Bronchus fibroblast of lung (primary cell): ENCODE results near the gene B4GALT1. TPM values are rescaled to one million over a fixed set of nuclear protein-coding genes. Genes with fewer than 3 reads are reported as not detected.

ENCODE experiments used
- total RNA-seq: library from RNA; depleted of rRNA; stranded (reverse); fragments of >200 nt; gene quantifications from 2 replicates; pipeline ENCODE4 v1.2.3, GENCODE V29; 2015

B4GALT1 gene, protein sequence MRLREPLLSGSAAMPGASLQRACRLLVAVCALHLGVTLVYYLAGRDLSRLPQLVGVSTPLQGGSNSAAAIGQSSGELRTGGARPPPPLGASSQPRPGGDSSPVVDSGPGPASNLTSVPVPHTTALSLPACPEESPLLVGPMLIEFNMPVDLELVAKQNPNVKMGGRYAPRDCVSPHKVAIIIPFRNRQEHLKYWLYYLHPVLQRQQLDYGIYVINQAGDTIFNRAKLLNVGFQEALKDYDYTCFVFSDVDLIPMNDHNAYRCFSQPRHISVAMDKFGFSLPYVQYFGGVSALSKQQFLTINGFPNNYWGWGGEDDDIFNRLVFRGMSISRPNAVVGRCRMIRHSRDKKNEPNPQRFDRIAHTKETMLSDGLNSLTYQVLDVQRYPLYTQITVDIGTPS
- total RNA-seq, result 37.2 and 38.2 TPM in 2 replicates

DNA sequence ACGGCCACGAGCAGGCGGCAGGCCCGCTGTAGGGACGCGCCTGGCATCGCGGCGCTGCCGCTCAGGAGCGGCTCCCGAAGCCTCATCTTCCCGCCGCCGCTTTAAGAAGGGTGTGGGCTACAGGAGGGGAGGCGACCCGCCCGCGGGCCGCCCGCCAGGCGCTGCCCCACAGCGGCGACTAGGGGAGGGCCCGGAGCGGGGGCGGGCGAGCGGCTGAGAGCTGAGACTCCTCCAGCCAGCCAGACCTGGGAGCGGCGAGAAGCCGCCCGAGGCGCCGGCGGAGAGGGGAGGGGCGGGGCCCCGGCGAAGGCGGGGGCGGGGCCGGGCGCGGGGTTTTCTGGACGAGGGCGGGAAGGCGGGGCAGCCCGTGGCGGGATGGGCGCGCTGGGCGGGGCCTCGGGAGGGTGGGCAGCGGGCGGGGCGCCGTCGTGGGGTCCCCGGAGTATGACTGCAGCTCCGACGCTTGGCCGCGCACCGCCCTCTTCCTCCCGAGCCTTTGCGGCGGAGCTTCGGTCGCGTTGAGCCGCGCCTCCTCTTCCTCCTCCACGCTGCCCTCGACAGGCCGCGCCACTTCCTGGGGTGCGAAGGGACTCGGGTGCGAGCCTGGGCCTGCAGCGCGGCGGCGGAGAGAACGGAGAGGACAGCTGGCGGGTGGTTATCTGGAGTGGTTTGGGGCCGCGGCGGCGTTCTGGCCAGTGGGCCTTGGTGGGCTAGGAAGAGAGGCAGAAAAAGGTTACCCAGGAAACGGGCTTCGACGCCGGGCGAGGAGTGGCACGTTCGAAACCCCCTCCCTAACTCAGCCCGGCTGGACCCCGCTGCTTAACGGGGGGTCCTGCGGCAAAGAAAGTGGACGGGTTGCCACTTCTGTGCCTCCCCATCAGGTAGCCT lies at the start of gene B4GALT1:
Gene B4GALT1, minus strand, starts transcription at position 253 of the 888 bp plus-strand sequence. Its CDS starts 167 bp downstream, at position 86.

DNA sequence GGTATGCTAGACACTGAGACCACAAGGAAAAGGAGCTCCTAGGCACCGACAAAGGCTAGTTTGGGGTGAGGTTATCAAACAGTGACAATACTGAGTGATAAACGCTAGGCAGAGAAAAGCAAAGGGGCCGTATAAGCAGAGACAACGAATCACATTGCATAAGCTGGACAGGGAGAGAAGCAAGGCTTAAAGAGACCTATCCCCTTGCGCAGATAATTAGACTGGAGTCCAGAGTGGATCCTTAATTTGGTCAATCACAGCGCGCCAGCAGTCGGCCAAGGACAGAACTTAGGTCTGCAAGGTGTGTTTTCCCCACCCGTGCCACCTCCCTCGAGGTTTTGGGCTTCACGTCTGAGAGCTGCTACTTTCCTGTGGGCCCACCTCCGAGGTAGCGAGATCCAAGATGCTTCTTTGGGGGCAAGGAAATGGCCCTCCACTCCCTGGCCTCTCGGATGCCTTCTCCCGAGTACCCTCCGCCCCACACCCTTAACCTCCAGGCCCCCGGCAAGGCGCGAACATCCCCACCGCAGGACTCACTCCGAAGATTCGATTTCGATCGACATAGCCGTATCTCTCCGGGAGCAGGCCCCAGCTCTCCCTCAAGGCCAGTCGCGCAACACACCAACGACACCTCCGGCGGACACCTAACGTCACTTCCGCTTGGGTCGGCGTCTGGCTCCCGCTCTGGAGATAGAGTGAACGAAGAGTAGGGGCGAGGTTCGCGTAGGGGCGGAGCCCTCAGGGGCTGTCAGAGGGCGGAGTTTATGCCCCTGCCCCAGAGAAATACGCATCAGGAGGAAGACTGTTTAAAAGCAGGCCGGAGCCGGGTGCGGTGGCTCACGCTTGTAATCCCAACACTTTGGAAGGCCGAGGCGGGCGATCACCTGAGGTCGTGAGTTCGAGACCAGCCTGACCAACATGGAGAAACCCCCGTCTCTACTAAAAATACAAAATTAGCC lies 90.8 kb downstream of the B4GALT1 start, which contains the start of gene SMU1:
Gene SMU1, minus strand, starts transcription at position 629 of the 959 bp plus-strand sequence. Its CDS starts 66 bp downstream, at position 563.

Other genes starting within 250 kb of the B4GALT1 start
- gene APTX, start 165.7 kb downstream of the B4GALT1 start, total RNA-seq, result 38.7 and 40.1 TPM in 2 replicates
- 78.5 and 88.8 TPM in 2 replicates for gene DNAJA1, start 142.1 kb downstream of the B4GALT1 start, total RNA-seq
- gene SMU1, start 90.7 kb downstream of the B4GALT1 start, total RNA-seq, result 15.9 and 16.1 TPM in 2 replicates
- gene SPINK4, start 72.8 kb upstream of the B4GALT1 start, total RNA-seq, result not detected in 2 replicates
- gene BAG1, start 97.4 kb upstream of the B4GALT1 start, total RNA-seq, result 41.6 and 51.4 TPM in 2 replicates
- gene CHMP5, start 97.7 kb upstream of the B4GALT1 start, total RNA-seq, result 52.2 and 66.9 TPM in 2 replicates
- gene NFX1, start 123.2 kb upstream of the B4GALT1 start, total RNA-seq, result 15.8 and 18.0 TPM in 2 replicates
- not detected in 2 replicates for gene AQP7, start 235.2 kb upstream of the B4GALT1 start, total RNA-seq